Panc1 (cell line): ENCODE results near the gene USP53. TPM values are rescaled to one million over a fixed set of nuclear protein-coding genes. Genes with fewer than 3 reads are reported as not detected.
"Not testable (repeated sequence)": the region's sequence is repeated elsewhere in the genome, so short reads cannot be mapped to it uniquely, and the experiment has no call there.

Experiments
- ATAC-seq: fragments of 200-7000 bp; cut with Tn5 transposase; 2 replicates; pipeline ENCODE4 v1.9.1; 2020; ENCODE audit warnings: mild to moderate bottlenecking, moderate library complexity
- BruUV-seq: library from RNA; stranded (reverse); fragments of 400-500 nt; replicated peaks from 2 replicates; lab custom pipeline; 2021; lab: Mats Ljungman, UMichigan
- CTCF ChIA-PET: fragments of 300-600 bp; sonication (Branson Sonifier 250); formaldehyde crosslinking; loops from one replicate; lab custom pipeline; 2022; ENCODE audit warnings: antibody characterized with exemption; lab: Charles Lee
- POLR2A ChIA-PET: fragments of 300-600 bp; sonication (Branson Sonifier 250); formaldehyde crosslinking; loops from one replicate; lab custom pipeline; 2022; ENCODE audit warnings: antibody characterized with exemption; lab: Charles Lee
- DNase-seq: peaks from one replicate; pipeline ENCODE4 v3.0.0-alpha.2; 2010; ENCODE audit warnings: low read depth, low spot score
- H3K27ac ChIP-seq: 2 replicates; pipeline ENCODE4 v1.5.1; 2011; ENCODE audit warnings: mild to moderate bottlenecking, low read length, inconsistent platforms
- H3K27me3 ChIP-seq: fragments of 200-500 bp; sonication (Bioruptor generic); 2 replicates; pipeline ENCODE4 v1.6.0; 2014; ENCODE audit warnings: low read length, inconsistent platforms; ENCODE audit not compliant: control insufficient read depth, insufficient read depth
- H3K36me3 ChIP-seq: fragments of 200-500 bp; sonication (Bioruptor generic); 2 replicates; pipeline ENCODE4 v1.5.1; 2014; ENCODE audit warnings: inconsistent platforms, mild to moderate bottlenecking, low read length, moderate library complexity; ENCODE audit not compliant: control insufficient read depth, insufficient read depth
- H3K4me1 ChIP-seq: 2 replicates; pipeline ENCODE4 v1.5.1; 2011; ENCODE audit warnings: inconsistent platforms, mild to moderate bottlenecking, low read length, moderate library complexity; ENCODE audit not compliant: control insufficient read depth, insufficient read depth
- H3K4me3 ChIP-seq, 2 experiments: 2 replicates each; pipeline ENCODE4 v1.5.1; 2011 to 2012; ENCODE audit warnings: low read depth in 2 of 2, low read length in 2 of 2, mild to moderate bottlenecking in 2 of 2, inconsistent platforms in 1 of 2, moderate library complexity in 1 of 2
- H3K9me3 ChIP-seq: fragments of 200-500 bp; sonication (Bioruptor generic); 2 replicates; pipeline ENCODE4 v1.5.1; 2014; ENCODE audit warnings: low read depth, mild to moderate bottlenecking, inconsistent platforms, low read length, moderate library complexity; ENCODE audit not compliant: control insufficient read depth, insufficient read depth
- POLR2AphosphoS5 ChIP-seq: IDR thresholded peaks from 2 replicates; pipeline ENCODE4 v1.6.1; 2012; ENCODE audit warnings: mild to moderate bottlenecking, low read depth, low read length, moderate library complexity
- SIN3A ChIP-seq: IDR thresholded peaks from 2 replicates; pipeline ENCODE4 v1.6.1; 2012; ENCODE audit warnings: low read depth, mild to moderate bottlenecking, low read length, moderate library complexity, borderline replicate concordance; ENCODE audit not compliant: insufficient read depth
- TCF7L2 ChIP-seq: IDR thresholded peaks from 2 replicates; pipeline ENCODE4 v1.6.1; 2011; ENCODE audit warnings: mild to moderate bottlenecking, low read depth, low read length, inconsistent platforms
- in situ Hi-C: cut with HindIII; loops from 2 replicates; pipeline ENCODE4 v1.10.0; 2016; ENCODE audit warnings: low sequenced_read_pairs, low pct_unique_long_range_greater_than_20kb
- intact Hi-C: fragments of 100-400 bp; cut with micrococcal nuclease; formaldehyde crosslinking; loops from one replicate; pipeline ENCODE4 v1.10.0; 2022; ENCODE audit not compliant: unreplicated experiment
- total RNA-seq: library from RNA; stranded (reverse); gene quantifications from one replicate; pipeline ENCODE4 v1.2.1, GENCODE V29; 2021; ENCODE audit not compliant: unreplicated experiment
- TF ChIP-seq, protein P1 (sequence below): fragments of 450-650 bp; IDR thresholded peaks from 2 replicates; pipeline ENCODE4 v1.5.1; 2017; ENCODE audit warnings: mild to moderate bottlenecking
- TF ChIP-seq, protein P2 (sequence below), 2 experiments: IDR thresholded peaks; 2 replicates each; pipeline ENCODE4 v1.6.1; 2011 to 2012; ENCODE audit warnings: low read depth in 2 of 2, control low read depth in 1 of 2, low read length in 1 of 2, mild to moderate bottlenecking in 1 of 2, moderate library complexity in 1 of 2; ENCODE audit not compliant: insufficient read depth in 1 of 2

The USP53 gene
- total RNA-seq, 1 experiment from 2014 or later: 5.3 TPM

DNA sequence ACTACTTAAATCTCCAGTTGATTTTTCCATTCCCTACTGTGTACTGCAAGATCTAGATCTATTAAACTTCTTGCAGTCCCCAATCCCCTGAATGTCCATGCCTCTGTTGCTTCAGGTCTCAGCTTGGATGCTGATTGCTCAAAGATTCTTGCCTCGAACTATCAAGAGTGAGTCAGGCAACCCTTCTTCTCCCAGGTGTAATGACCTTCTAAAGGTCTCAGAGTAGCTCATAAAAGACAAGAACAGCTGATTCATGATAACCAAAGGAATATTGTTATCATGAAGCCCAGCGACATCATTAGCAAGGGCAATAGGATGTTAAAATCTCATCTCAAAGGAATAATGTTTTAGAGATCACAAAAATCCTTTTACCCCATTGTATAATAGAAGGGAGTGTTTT, 116.2 kb downstream of the USP53 start:
- ATAC-seq (no peak), DNase-seq (no peak)
- in situ Hi-C loops: no loop called here
- H3K36me3 ChIP-seq: no peaks in the 10 kb centered on the region
- no peaks in the 10 kb centered on the region for H3K9me3 ChIP-seq
- no peak overlapping the region for H3K27ac ChIP-seq
- peaks cover 2% of the 10 kb centered on the region; the same call in 1 of the 2 replicates for H3K27me3 ChIP-seq
- TF ChIP-seq, protein P1, sequence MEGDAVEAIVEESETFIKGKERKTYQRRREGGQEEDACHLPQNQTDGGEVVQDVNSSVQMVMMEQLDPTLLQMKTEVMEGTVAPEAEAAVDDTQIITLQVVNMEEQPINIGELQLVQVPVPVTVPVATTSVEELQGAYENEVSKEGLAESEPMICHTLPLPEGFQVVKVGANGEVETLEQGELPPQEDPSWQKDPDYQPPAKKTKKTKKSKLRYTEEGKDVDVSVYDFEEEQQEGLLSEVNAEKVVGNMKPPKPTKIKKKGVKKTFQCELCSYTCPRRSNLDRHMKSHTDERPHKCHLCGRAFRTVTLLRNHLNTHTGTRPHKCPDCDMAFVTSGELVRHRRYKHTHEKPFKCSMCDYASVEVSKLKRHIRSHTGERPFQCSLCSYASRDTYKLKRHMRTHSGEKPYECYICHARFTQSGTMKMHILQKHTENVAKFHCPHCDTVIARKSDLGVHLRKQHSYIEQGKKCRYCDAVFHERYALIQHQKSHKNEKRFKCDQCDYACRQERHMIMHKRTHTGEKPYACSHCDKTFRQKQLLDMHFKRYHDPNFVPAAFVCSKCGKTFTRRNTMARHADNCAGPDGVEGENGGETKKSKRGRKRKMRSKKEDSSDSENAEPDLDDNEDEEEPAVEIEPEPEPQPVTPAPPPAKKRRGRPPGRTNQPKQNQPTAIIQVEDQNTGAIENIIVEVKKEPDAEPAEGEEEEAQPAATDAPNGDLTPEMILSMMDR: no peak
- TF ChIP-seq, protein P2, sequence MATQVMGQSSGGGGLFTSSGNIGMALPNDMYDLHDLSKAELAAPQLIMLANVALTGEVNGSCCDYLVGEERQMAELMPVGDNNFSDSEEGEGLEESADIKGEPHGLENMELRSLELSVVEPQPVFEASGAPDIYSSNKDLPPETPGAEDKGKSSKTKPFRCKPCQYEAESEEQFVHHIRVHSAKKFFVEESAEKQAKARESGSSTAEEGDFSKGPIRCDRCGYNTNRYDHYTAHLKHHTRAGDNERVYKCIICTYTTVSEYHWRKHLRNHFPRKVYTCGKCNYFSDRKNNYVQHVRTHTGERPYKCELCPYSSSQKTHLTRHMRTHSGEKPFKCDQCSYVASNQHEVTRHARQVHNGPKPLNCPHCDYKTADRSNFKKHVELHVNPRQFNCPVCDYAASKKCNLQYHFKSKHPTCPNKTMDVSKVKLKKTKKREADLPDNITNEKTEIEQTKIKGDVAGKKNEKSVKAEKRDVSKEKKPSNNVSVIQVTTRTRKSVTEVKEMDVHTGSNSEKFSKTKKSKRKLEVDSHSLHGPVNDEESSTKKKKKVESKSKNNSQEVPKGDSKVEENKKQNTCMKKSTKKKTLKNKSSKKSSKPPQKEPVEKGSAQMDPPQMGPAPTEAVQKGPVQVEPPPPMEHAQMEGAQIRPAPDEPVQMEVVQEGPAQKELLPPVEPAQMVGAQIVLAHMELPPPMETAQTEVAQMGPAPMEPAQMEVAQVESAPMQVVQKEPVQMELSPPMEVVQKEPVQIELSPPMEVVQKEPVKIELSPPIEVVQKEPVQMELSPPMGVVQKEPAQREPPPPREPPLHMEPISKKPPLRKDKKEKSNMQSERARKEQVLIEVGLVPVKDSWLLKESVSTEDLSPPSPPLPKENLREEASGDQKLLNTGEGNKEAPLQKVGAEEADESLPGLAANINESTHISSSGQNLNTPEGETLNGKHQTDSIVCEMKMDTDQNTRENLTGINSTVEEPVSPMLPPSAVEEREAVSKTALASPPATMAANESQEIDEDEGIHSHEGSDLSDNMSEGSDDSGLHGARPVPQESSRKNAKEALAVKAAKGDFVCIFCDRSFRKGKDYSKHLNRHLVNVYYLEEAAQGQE (IDR thresholded peaks at IDR 0.05; ENCODE audit: insufficient read depth in 1 of 2, low read depth in 2 of 2, low read length in 1 of 2): no peak
- TF ChIP-seq SIN3A (no peak), TCF7L2 (no peak), POLR2AphosphoS5 (no peak)
- H3K4me1 ChIP-seq: no peaks in the 10 kb centered on the region
- intact Hi-C loops: no loop called here
- ChIA-PET POLR2A (no interaction called here), CTCF (no interaction called here)
- no TSS peak for BruUV-seq
- H3K4me3 ChIP-seq: no peak overlapping the region

DNA sequence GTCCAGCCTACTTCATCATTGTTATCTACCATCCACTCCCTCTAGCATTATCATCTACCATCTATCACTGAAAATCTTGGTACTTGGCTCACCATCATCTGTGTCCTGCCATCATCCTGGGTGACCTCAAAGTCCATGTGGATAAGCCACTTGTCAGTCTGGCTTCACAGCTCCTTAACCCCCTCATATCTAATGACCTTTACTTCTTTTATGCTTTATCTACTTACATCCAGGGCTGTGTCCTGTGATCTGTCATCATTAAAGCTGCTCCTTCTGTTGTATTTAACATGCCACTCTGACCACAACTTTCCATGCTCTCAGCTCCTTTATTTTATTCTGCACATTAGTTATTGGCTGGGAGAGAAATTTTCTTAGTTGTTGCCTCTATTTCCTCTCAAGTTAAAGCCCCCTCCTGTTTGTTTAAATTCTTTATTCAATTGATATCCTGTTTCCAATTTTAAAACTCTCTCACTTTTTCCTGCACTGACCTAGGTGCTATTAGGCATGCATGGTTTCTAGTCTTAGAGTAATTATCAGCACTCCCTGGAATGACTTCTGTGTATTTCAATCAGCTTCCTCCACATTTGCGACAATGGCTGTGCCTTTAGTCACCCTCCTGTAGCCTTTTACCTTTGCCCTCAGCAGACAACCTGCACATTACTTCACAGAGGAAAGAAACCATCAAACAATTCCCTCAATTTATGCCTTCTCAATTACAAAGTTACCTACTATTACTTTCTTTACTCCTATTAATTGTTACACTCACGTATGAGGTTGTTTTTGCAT, 117.5 kb downstream of the USP53 start:
- CTCF ChIA-PET: no interaction called here

DNA sequence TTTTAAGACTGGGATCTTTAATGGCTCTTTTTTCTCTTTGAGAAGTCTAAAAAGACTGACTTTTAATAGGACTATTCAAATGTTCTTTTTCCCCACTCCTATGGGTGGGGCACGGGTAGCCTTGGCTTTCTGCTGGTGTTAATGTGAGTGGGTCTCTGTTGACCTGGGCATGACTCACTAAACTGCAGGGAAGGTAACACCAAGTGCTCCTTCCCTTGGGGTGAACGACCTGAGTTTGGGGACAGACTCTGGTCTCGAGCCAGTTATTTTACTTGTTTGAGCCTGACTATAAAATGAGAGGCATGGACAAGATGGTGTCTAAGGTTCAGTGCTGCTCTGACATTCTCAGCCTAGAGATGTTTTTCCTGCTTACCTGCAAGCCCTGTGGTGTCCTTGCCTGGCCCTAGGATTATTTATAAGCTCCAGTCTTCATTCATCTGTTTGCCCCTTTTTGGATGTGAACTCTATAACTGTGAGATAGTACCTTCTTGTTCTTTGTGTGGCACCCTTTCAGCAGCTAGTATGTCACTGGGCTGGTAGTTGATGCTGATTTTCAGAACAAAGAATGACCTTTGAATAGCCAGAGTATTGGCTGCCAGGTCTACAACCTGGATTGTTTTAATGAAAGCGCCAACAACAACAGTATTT, 123.9 kb downstream of the USP53 start:
- H3K27ac ChIP-seq, CTCF ChIA-PET, H3K4me3 ChIP-seq, H3K27me3 ChIP-seq, ATAC-seq, intact Hi-C loops, H3K9me3 ChIP-seq, H3K36me3 ChIP-seq, DNase-seq, POLR2A ChIA-PET, in situ Hi-C loops, H3K4me1 ChIP-seq, BruUV-seq: not testable (repeated sequence)

More for the DNA sequence above, 117.5 kb downstream of the USP53 start:
- Histone ChIP-seq H3K27ac (no peak overlapping the region), H3K27me3 (peaks cover 2% of the 10 kb centered on the region; the same call in 1 of the 2 replicates), H3K36me3 (no peaks in the 10 kb centered on the region), H3K4me3 (no peak overlapping the region), H3K9me3 (no peaks in the 10 kb centered on the region), H3K4me1 (no peaks in the 10 kb centered on the region)
- DNase-seq: no peak
- BruUV-seq: no TSS peak
- in situ Hi-C loops (no loop called here), intact Hi-C loops (no loop called here)
- no peak for ATAC-seq
- TF ChIP-seq, protein P2 (IDR thresholded peaks at IDR 0.05; ENCODE audit: insufficient read depth in 1 of 2, low read depth in 2 of 2, low read length in 1 of 2): no peak
- POLR2A ChIA-PET: no interaction called here
